B cell (primary cell): Measurements from ENCODE around the gene FAM219A.

Experiments
- EZH2 ChIP-seq: IDR thresholded peaks from 2 replicates; pipeline ENCODE4 v1.6.1; 2012; ENCODE audit warnings: borderline replicate concordance, low read depth, mild to moderate bottlenecking, moderate library complexity, low read length; ENCODE audit not compliant: insufficient read depth, poor library complexity, severe bottlenecking
- TF ChIP-seq, protein P1 (sequence below): fragments of 200-600 bp; IDR thresholded peaks from one replicate; pipeline ENCODE4 v1.8.0; 2022; ENCODE audit warnings: antibody characterized with exemption, mild to moderate bottlenecking

DNA sequence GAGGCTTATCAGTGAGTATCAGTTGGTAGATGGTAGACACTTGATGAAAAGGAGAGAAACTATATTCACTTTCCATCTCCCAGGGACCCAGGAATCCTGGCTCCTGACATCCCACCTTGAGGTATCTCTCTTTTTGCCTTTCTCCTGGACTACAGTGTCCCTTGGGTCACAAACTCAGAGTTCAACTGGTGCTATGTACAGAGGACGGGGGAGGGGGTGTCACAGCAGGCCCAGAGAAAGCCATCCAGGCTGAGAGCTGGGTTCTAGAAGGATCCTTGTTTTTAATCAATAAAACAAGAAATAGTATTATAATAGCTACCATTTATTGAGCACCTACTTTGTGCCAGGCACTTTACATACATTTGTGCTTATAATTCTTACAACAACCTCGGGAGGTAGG, 92.0 kb downstream of the FAM219A start:
- TF ChIP-seq, protein P1, sequence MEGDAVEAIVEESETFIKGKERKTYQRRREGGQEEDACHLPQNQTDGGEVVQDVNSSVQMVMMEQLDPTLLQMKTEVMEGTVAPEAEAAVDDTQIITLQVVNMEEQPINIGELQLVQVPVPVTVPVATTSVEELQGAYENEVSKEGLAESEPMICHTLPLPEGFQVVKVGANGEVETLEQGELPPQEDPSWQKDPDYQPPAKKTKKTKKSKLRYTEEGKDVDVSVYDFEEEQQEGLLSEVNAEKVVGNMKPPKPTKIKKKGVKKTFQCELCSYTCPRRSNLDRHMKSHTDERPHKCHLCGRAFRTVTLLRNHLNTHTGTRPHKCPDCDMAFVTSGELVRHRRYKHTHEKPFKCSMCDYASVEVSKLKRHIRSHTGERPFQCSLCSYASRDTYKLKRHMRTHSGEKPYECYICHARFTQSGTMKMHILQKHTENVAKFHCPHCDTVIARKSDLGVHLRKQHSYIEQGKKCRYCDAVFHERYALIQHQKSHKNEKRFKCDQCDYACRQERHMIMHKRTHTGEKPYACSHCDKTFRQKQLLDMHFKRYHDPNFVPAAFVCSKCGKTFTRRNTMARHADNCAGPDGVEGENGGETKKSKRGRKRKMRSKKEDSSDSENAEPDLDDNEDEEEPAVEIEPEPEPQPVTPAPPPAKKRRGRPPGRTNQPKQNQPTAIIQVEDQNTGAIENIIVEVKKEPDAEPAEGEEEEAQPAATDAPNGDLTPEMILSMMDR = no peak
- TF ChIP-seq EZH2 = no peak
